Renal cortical epithelial cell (primary cell): ENCODE data around the gene EML1. TPM values are rescaled to one million over a fixed set of nuclear protein-coding genes. Genes with fewer than 3 reads are reported as not detected.

Experiments
- DNase-seq: peaks from one replicate; pipeline ENCODE4 v3.0.0-alpha.2; 2011; ENCODE audit warnings: low read depth
- total RNA-seq: library from RNA; depleted of rRNA; stranded (reverse); fragments of >200 nt; gene quantifications from 2 replicates; pipeline ENCODE4 v1.2.3, GENCODE V29; 2014

The EML1 gene
- total RNA-seq, 1 donor from 2014 or later, result 130 TPM

GRCh38 chr14:99803803-99804202, 10.6 kb downstream of the EML1 start:
- no peak for DNase-seq

GRCh38 chr14:99805757-99806439, 12.7 kb downstream of the EML1 start:
- no peak for DNase-seq

- DNase-seq, result no peak
Observed at GRCh38 chr14:99806836-99807235, 13.6 kb downstream of the EML1 start.

- DNase-seq, result peak; percentile 51
Observed at GRCh38 chr14:99807413-99808153, 14.4 kb downstream of the EML1 start.

GRCh38 chr14:99808154-99808505, 14.9 kb downstream of the EML1 start:
- no peak for DNase-seq

GRCh38 chr14:99808515-99808914, 15.3 kb downstream of the EML1 start:
- DNase-seq, result no peak

- DNase-seq, result no peak
Observed at GRCh38 chr14:99809360-99809759, 16.1 kb downstream of the EML1 start.

- DNase-seq, result no peak
Observed at GRCh38 chr14:99809859-99810558, 16.8 kb downstream of the EML1 start.

GRCh38 chr14:99810559-99810874, 17.3 kb downstream of the EML1 start:
- no peak for DNase-seq

GRCh38 chr14:99812096-99812750, 19.0 kb downstream of the EML1 start:
- no peak for DNase-seq

GRCh38 chr14:99812892-99813291, 19.7 kb downstream of the EML1 start:
- DNase-seq, result no peak

GRCh38 chr14:99815696-99816095, 22.5 kb downstream of the EML1 start:
- no peak for DNase-seq

- DNase-seq, result no peak
Observed at GRCh38 chr14:99816217-99816616, 23.0 kb downstream of the EML1 start.

GRCh38 chr14:99816642-99817041, 23.4 kb downstream of the EML1 start:
- DNase-seq, result no peak

- DNase-seq, result no peak
Observed at GRCh38 chr14:99817331-99817730, 24.1 kb downstream of the EML1 start.

GRCh38 chr14:99818503-99819036, 25.4 kb downstream of the EML1 start:
- DNase-seq, result peak; percentile 27

- no peak for DNase-seq
Observed at GRCh38 chr14:99819514-99819913, 26.3 kb downstream of the EML1 start.

GRCh38 chr14:99820702-99821331, 27.6 kb downstream of the EML1 start:
- no peak for DNase-seq

- peak; percentile 53 for DNase-seq
Observed at GRCh38 chr14:99821519-99822508, 28.6 kb downstream of the EML1 start.

- DNase-seq, result no peak
Observed at GRCh38 chr14:99822800-99823455, 29.7 kb downstream of the EML1 start.
